Endothelial cell of umbilical vein (primary cell): ENCODE measurements around the gene PTGDR2. TPM values are rescaled to one million over a fixed set of nuclear protein-coding genes. Genes with fewer than 3 reads are reported as not detected.

Experiments used
- BruUV-seq: library from RNA; stranded (reverse); fragments of 400-500 nt; replicated peaks from 2 replicates; lab custom pipeline; 2021; lab: Mats Ljungman, UMichigan
- CTCF ChIA-PET: fragments of 300-600, 350-600 bp; sonication (Branson Sonifier 250); formaldehyde crosslinking; loops from one replicate; lab custom pipeline; 2021; ENCODE audit warnings: antibody characterized with exemption, inconsistent platforms; lab: Charles Lee
- POLR2A ChIA-PET: fragments of 300-600, 350-600 bp; sonication (Branson Sonifier 250); formaldehyde crosslinking; loops from one replicate; lab custom pipeline; 2021; ENCODE audit warnings: antibody characterized with exemption, inconsistent platforms; lab: Charles Lee
- DNase-seq: peaks from one replicate; pipeline ENCODE4 v3.0.0-alpha.2; 2011; ENCODE audit warnings: low read depth, low spot score
- FAIRE-seq: peaks from 2 replicates; lab custom pipeline; 2011; peaks lifted over from hg19 to GRCh38; lab: Jason Lieb, UNC
- H2AFZ ChIP-seq: 2 replicates; pipeline ENCODE4 v1.6.0; 2012; ENCODE audit warnings: low read depth, low read length, control low read depth, inconsistent platforms
- H3K27ac ChIP-seq: 2 replicates; pipeline ENCODE4 v1.5.1; 2011; ENCODE audit warnings: low read depth, mild to moderate bottlenecking, control low read depth, low read length, moderate library complexity; ENCODE audit not compliant: insufficient read depth
- H3K27me3 ChIP-seq, 2 experiments: 2 replicates each; pipeline versions ENCODE4 v1.6.0 to v1.6.1; 2011; ENCODE audit warnings: low read length in 2 of 2, mixed read lengths in 1 of 2; ENCODE audit not compliant: control insufficient read depth in 2 of 2, insufficient read depth in 2 of 2
- H3K36me3 ChIP-seq, 2 experiments: 2 replicates in 1 of 2; 3 replicates in 1 of 2; pipeline ENCODE4 v1.5.1; 2011; ENCODE audit warnings: low read length in 2 of 2, mild to moderate bottlenecking in 1 of 2, moderate library complexity in 1 of 2; ENCODE audit not compliant: control insufficient read depth in 2 of 2, insufficient read depth in 2 of 2; ENCODE audit errors: extremely low read depth in 1 of 2
- H3K4me1 ChIP-seq: 3 replicates; pipeline ENCODE4 v1.5.1; 2011; ENCODE audit warnings: mild to moderate bottlenecking, low read length; ENCODE audit not compliant: control insufficient read depth, insufficient read depth; ENCODE audit errors: extremely low read depth
- H3K4me2 ChIP-seq: 2 replicates; pipeline ENCODE4 v1.6.1; 2011; ENCODE audit warnings: low read length, control low read depth, mixed read lengths; ENCODE audit not compliant: insufficient read depth
- H3K4me3 ChIP-seq, 3 experiments: fragments of 200-600 bp in 1 of 3; sonication (generic), shearing (Covaris generic) in 1 of 3; replicated peaks in 1 of 3; 2 replicates each; pipeline ENCODE4 v1.5.1; 2011 to 2016; ENCODE audit warnings: control low read depth in 3 of 3, low read length in 3 of 3, mild to moderate bottlenecking in 2 of 3, inconsistent platforms in 1 of 3, low read depth in 1 of 3, moderate library complexity in 1 of 3; ENCODE audit not compliant: insufficient read depth in 1 of 3
- H3K79me2 ChIP-seq: 2 replicates; pipeline ENCODE4 v1.6.0; 2012; ENCODE audit warnings: low read length, inconsistent platforms; ENCODE audit not compliant: control insufficient read depth, insufficient read depth
- H3K9ac ChIP-seq: replicated peaks from 2 replicates; pipeline ENCODE3; 2011; ENCODE audit warnings: low read length, control low read depth; ENCODE audit not compliant: insufficient read depth; ENCODE audit errors: extremely low read depth
- H3K9me1 ChIP-seq: replicated peaks from 3 replicates; pipeline ENCODE4 v1.6.0; 2011; ENCODE audit warnings: mild to moderate bottlenecking, low read length; ENCODE audit not compliant: control insufficient read depth, insufficient read depth; ENCODE audit errors: extremely low read depth
- H3K9me3 ChIP-seq: replicated peaks from 2 replicates; pipeline ENCODE4 v1.5.1; 2012; ENCODE audit warnings: low read length, inconsistent platforms; ENCODE audit not compliant: control insufficient read depth, insufficient read depth
- H4K20me1 ChIP-seq: replicated peaks from 2 replicates; pipeline ENCODE3; 2011; ENCODE audit warnings: mild to moderate bottlenecking, low read length; ENCODE audit not compliant: control insufficient read depth, insufficient read depth; ENCODE audit errors: extremely low read depth
- CTCF ChIP-seq, 2 donors: IDR thresholded peaks; 1 replicate in 1 of 2; 2 replicates in 1 of 2; pipeline ENCODE4 v1.5.1; 2011; ENCODE audit warnings: low read length in 2 of 2, mild to moderate bottlenecking in 2 of 2, moderate library complexity in 2 of 2, control low read depth in 1 of 2, inconsistent platforms in 1 of 2, low read depth in 1 of 2; ENCODE audit not compliant: insufficient read depth in 1 of 2; ENCODE audit errors: extremely low read depth in 1 of 2
- EZH2 ChIP-seq: IDR thresholded peaks from 2 replicates; pipeline ENCODE4 v1.6.1; 2012; ENCODE audit warnings: borderline replicate concordance, low read depth, mild to moderate bottlenecking, moderate library complexity, low read length, inconsistent platforms; ENCODE audit not compliant: severe bottlenecking
- FOS ChIP-seq: IDR thresholded peaks from 2 replicates; pipeline ENCODE4 v1.6.1; 2011; ENCODE audit warnings: mild to moderate bottlenecking, low read length, moderate library complexity, borderline replicate concordance; ENCODE audit not compliant: insufficient read depth
- GATA2 ChIP-seq: IDR thresholded peaks from 2 replicates; pipeline ENCODE4 v1.7.0; 2011; ENCODE audit warnings: low read depth, mild to moderate bottlenecking, moderate library complexity, mixed read lengths, low read length; ENCODE audit not compliant: insufficient read length, insufficient read depth
- JUN ChIP-seq: IDR thresholded peaks from 2 replicates; pipeline ENCODE4 v1.6.1; 2011; ENCODE audit warnings: borderline replicate concordance, low read depth; ENCODE audit not compliant: insufficient read length, insufficient read depth
- MAX ChIP-seq: IDR thresholded peaks from 2 replicates; pipeline ENCODE4 v1.6.1; 2011; ENCODE audit not compliant: insufficient read depth, insufficient read length
- MYC ChIP-seq: IDR thresholded peaks from one replicate; pipeline ENCODE4 v1.6.1; 2011; ENCODE audit warnings: mild to moderate bottlenecking, low read depth, low read length
- POLR2A ChIP-seq: IDR thresholded peaks from 2 replicates; pipeline ENCODE4 v1.6.1; 2012; ENCODE audit warnings: low read depth, mild to moderate bottlenecking, control low read depth, low read length
- POLR2AphosphoS5 ChIP-seq: IDR thresholded peaks from 2 replicates; pipeline ENCODE4 v1.6.1; 2012; ENCODE audit warnings: low read depth, mild to moderate bottlenecking, control low read depth, low read length, moderate library complexity; ENCODE audit not compliant: insufficient read depth
- dilution Hi-C: fragments of 300-500 bp; cut with MboI; formaldehyde crosslinking; loops from one replicate; pipeline ENCODE4 v1.15.0; 2019; ENCODE audit warnings: low sequenced_read_pairs; ENCODE audit not compliant: extremely low pct_ligation_motif_present
- intact Hi-C: fragments of 100-400 bp; cut with micrococcal nuclease; formaldehyde crosslinking; loops from one replicate; pipeline ENCODE4 v1.10.0; 2022
- polyA plus RNA-seq, 4 experiments: library from polyadenylated mRNA; depleted of rRNA in 3 of 4; stranded (reverse) in 3 of 4; unstranded in 1 of 4; fragments of >200 nt; gene quantifications; 2 replicates each; pipeline versions ENCODE4 v1.2.1 to v1.2.3, GENCODE V29; 2011 to 2012; ENCODE audit warnings: missing spikeins in 1 of 4
- total RNA-seq: library from RNA; stranded (reverse); gene quantifications from 2 replicates; pipeline ENCODE4 v1.2.3, GENCODE V29; 2021

Gene PTGDR2
- total and polyA plus RNA-seq, 2 donors (not counting 3 experiments of a cell fraction or from before 2014, with no cell fraction given) = 0.15 TPM; not detected in 1

- Histone ChIP-seq H2AFZ (no peak overlapping the region), H4K20me1 (no peaks in the 10 kb centered on the region), H3K27ac (no peak overlapping the region), H3K79me2 (no peaks in the 10 kb centered on the region), H3K4me2 (no peak overlapping the region), H3K9me1 (no peaks in the 10 kb centered on the region), H3K36me3 (no peaks in the 10 kb centered on the region), H3K27me3 (no peaks in the 10 kb centered on the region), H3K4me3 (no peak overlapping the region), H3K9ac (no peak overlapping the region), H3K4me1 (no peaks in the 10 kb centered on the region), H3K9me3 (no peaks in the 10 kb centered on the region)
- POLR2A ChIA-PET = no interaction called here
- FAIRE-seq (no peak), DNase-seq (no peak)
- TF ChIP-seq GATA2 = no peak
- TF ChIP-seq POLR2A = no peak
- no peak for TF ChIP-seq EZH2
- no peak for TF ChIP-seq FOS
- no peak for TF ChIP-seq MYC
- no peak for TF ChIP-seq POLR2AphosphoS5
- TF ChIP-seq CTCF (IDR thresholded peaks at IDR 0.05; ENCODE audit: extremely low read depth in 1 of 2, insufficient read depth in 1 of 2, low read depth in 1 of 2, low read length in 2 of 2) = no peak
- TF ChIP-seq MAX = no peak
- TF ChIP-seq JUN = no peak
- BruUV-seq = no TSS peak
- dilution Hi-C loops = no loop called here
- intact Hi-C loops = loop anchor here (1.0 kb wide), 1 partner anchor 30 kb away; no protein-coding TSS in a partner anchor
- CTCF ChIA-PET = interaction anchor here (1.0 to 2.1 kb wide), 4 partner anchors 13 to 38 kb away, joined by 3 to 7 read pairs (median 6); partner anchors contain the start of gene PTGDR2
Measured at GRCh38 chr11:60868682-60869450, 13.1 kb upstream of the PTGDR2 start.
